ENCODE data around the gene SHISA6. TPM values are rescaled to one million over a fixed set of nuclear protein-coding genes. Genes with fewer than 3 reads are reported as not detected.

The SHISA6 gene
- total and polyA plus RNA-seq, 7 donors = 0.22 to 1.8 (median 0.40) TPM

DNA sequence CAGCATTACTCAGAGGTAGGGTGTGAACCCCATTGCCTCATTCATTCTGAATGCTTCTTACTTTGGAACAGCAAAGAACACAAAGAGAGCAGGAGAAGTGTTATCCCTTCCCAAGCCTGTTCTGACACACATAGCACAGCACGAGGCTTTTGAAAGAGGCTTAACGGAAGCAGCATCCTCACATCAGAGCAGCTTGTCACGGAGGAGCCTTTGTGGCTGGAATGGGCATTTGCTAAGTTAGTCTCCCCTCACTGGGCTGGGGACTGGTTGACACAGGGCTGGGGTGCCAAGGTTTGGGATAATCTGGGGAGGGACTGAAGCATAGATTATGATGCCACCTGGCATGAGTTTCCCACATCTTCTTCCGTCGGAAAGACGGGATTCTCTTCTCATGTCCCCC is 189.7 kb downstream of the SHISA6 start:
- ATAC-seq = no peak
- Histone ChIP-seq H3K27ac (no peak overlapping the region), H3K9me3 (no peaks in the 10 kb centered on the region), H3K36me3 (ENCODE audit: insufficient read depth in 1 of 2, low read depth in 1 of 2) (no peaks in the 10 kb centered on the region), H3K4me1 (no peaks in the 10 kb centered on the region), H3K27me3 (ENCODE audit: insufficient read depth in 3 of 3, low read length in 2 of 3) (no peaks in the 10 kb centered on the region), H3K4me3 (no peak overlapping the region)
- intact Hi-C loops (cut with DNase I) = no loop called here
- no peak for TF ChIP-seq CTCF (IDR thresholded peaks at IDR 0.05)
- DNase-seq = no peak
- 82 to 85% (median 85%) methylated on average over 6 of the region's 6 CpGs for WGBS, 3 donors

GRCh38 chr17:11438673-11439072 is 197.7 kb downstream of the SHISA6 start:
- Histone ChIP-seq H3K4me1 (no peaks in the 10 kb centered on the region), H3K4me3 (no peak overlapping the region), H3K27me3 (ENCODE audit: insufficient read depth in 3 of 3, low read length in 2 of 3) (no peaks in the 10 kb centered on the region), H3K27ac (no peak overlapping the region), H3K9me3 (no peaks in the 10 kb centered on the region), H3K36me3 (ENCODE audit: insufficient read depth in 1 of 2, low read depth in 1 of 2) (no peaks in the 10 kb centered on the region)
- intact Hi-C loops (cut with DNase I) = no loop called here
- no peak for TF ChIP-seq CTCF (IDR thresholded peaks at IDR 0.05)
- DNase-seq = no peak
- ATAC-seq = no peak
- 38 to 47% (median 45%) methylated on average over 4 of the region's 4 CpGs for WGBS, 3 donors

DNA sequence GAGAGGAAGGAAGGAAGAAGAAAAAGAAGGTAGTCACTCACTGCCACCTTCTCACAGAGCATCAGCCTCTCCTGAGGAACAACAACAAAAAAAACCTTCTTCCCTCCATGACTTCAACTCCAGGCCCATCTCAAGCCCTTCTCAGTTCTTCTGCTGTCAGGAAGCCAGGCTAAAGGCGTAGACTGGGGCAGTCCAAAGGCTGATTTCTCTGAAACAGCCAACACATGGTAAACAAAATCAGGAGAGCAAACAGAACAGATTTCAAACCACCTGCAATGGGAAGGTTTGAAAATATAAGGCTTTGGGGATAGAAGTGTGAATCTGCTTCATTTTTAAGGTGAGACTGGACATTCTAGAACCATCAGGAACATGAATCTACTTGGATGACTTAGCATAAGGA is 200.0 kb downstream of the SHISA6 start:
- ATAC-seq (no peak), DNase-seq (no peak)

DNA sequence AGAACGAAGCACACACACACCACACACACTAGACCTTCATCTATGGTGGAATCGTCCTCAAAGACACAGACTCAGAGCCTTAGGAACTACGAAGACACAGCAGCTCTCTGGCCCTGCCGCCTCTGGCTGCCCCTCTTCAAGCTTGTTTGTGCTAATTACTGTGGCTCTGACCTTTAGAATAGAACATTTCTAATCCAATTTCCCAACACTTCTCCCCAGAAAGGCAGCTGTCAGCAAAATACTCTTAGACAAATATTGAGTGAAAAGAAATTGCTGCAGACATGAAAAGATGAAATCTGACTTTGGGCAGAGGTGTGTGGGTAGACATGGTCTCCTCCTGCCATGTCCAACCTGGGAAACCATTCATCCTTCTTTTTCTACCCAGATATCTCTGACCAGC is 205.3 kb downstream of the SHISA6 start:
- intact Hi-C loops (cut with DNase I) = no loop called here
- no peaks in the 10 kb centered on the region for H3K36me3 ChIP-seq (ENCODE audit: insufficient read depth in 1 of 2, low read depth in 1 of 2)
- H3K27me3 ChIP-seq (ENCODE audit: insufficient read depth in 3 of 3, low read length in 2 of 3) = no peaks in the 10 kb centered on the region
- H3K9me3 ChIP-seq = no peaks in the 10 kb centered on the region
- H3K4me3 ChIP-seq = no peak overlapping the region
- TF ChIP-seq CTCF (IDR thresholded peaks at IDR 0.05) = no peak
- no peak for ATAC-seq
- WGBS, 3 donors = 73 to 82% (median 75%) methylated on average over 4 of the region's 4 CpGs
- no peaks in the 10 kb centered on the region for H3K4me1 ChIP-seq
- no peak overlapping the region for H3K27ac ChIP-seq
- DNase-seq = no peak

More for the DNA sequence above, 200.0 kb downstream of the SHISA6 start:
- intact Hi-C loops (cut with DNase I) = no loop called here
- no peak overlapping the region for H3K27ac ChIP-seq
- no peak for TF ChIP-seq CTCF (IDR thresholded peaks at IDR 0.05)
- H3K9me3 ChIP-seq = no peaks in the 10 kb centered on the region
- 69 to 75% (median 72%) methylated on average over 1 of the region's 1 CpG for WGBS, 3 donors
- H3K36me3 ChIP-seq (ENCODE audit: insufficient read depth in 1 of 2, low read depth in 1 of 2) = no peaks in the 10 kb centered on the region
- no peaks in the 10 kb centered on the region for H3K4me1 ChIP-seq
- no peak overlapping the region for H3K4me3 ChIP-seq
- no peaks in the 10 kb centered on the region for H3K27me3 ChIP-seq (ENCODE audit: insufficient read depth in 3 of 3, low read length in 2 of 3)

DNA sequence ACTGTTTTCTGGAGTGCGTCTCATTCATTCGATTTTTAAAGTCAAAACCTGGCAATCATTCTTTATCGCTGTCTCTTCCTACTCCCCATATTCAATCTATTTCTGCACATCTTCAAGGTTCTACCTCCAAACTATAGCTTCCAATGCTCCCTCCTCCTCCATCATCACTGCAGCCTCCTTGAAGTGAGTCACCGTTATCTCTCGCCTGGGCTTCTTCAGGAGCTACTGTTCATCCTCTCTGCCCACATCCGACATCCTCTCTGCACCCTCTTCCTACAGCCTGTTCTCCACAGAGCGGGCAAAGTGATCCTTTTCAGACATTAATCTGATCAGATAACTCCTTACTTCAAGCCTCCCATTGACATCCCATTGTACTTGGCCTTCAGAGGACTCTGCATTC is 213.1 kb downstream of the SHISA6 start:
- no peak overlapping the region for H3K4me3 ChIP-seq
- DNase-seq (no peak), ATAC-seq (no peak)
- no peak for TF ChIP-seq CTCF (IDR thresholded peaks at IDR 0.05)
- 94 to 96% (median 94%) methylated on average over 7 of the region's 7 CpGs for WGBS, 3 donors
- H3K27ac ChIP-seq = no peak overlapping the region
- H3K4me1 ChIP-seq = no peaks in the 10 kb centered on the region
- no peaks in the 10 kb centered on the region for H3K27me3 ChIP-seq (ENCODE audit: insufficient read depth in 3 of 3, low read length in 2 of 3)
- intact Hi-C loops (cut with DNase I) = no loop called here
- no peaks in the 10 kb centered on the region for H3K36me3 ChIP-seq (ENCODE audit: insufficient read depth in 1 of 2, low read depth in 1 of 2)
- no peaks in the 10 kb centered on the region for H3K9me3 ChIP-seq
